Muscle of leg (tissue), 11 donors: ENCODE results near the gene ZFP2. TPM values are rescaled to one million over a fixed set of nuclear protein-coding genes. Genes with fewer than 3 reads are reported as not detected.
"Not testable (repeated sequence)": the region's sequence is repeated elsewhere in the genome, so short reads cannot be mapped to it uniquely, and the experiment has no call there.

ENCODE experiments used
- DNase-seq: peaks from one replicate; pipeline ENCODE4 v3.0.0; 2013
- H3K27ac ChIP-seq: one replicate; pipeline ENCODE4 v1.5.1; 2013; ENCODE audit warnings: mild to moderate bottlenecking, low read length, control low read depth
- H3K27me3 ChIP-seq: one replicate; pipeline ENCODE4 v1.6.1; 2013; ENCODE audit warnings: low read length; ENCODE audit not compliant: control insufficient read depth, insufficient read depth
- H3K36me3 ChIP-seq: one replicate; pipeline ENCODE4 v1.6.1; 2013; ENCODE audit warnings: low read length; ENCODE audit not compliant: control insufficient read depth, insufficient read depth
- H3K4me1 ChIP-seq: one replicate; pipeline ENCODE4 v1.6.1; 2013; ENCODE audit warnings: low read length; ENCODE audit not compliant: control insufficient read depth, insufficient read depth
- H3K4me3 ChIP-seq: one replicate; pipeline ENCODE4 v1.5.1; 2013; ENCODE audit warnings: low read length, control low read depth
- H3K9me3 ChIP-seq: replicated peaks from 2 replicates; pipeline ENCODE4 v1.6.1; 2013; ENCODE audit warnings: low read depth, low read length; ENCODE audit not compliant: control insufficient read depth
- WGBS: methylation state at CpG from one replicate; pipeline ENCODE4 v1.1.5; 2013; ENCODE audit warnings: missing lambda C conversion rate; ENCODE audit not compliant: insufficient coverage; 5-methylcytosine and 5-hydroxymethylcytosine counted together
- polyA plus RNA-seq, 8 donors: library from polyadenylated mRNA; unstranded; fragments of 120-200 nt; gene quantifications; one replicate each; pipeline versions ENCODE4 v1.2.1 to v1.2.3, GENCODE V29; 2013; ENCODE audit warnings: inconsistent platforms in 1 of 8, low replicate concordance in 1 of 8; ENCODE audit not compliant: insufficient read length in 8 of 8, insufficient read depth in 1 of 8
- total RNA-seq: library from RNA; stranded (reverse); fragments of 120-200 nt; gene quantifications from one replicate; pipeline ENCODE4 v1.2.4, GENCODE V29; 2013

The ZFP2 gene
- total and polyA plus RNA-seq, 9 donors, result 1.6 to 2.9 (median 2.3) TPM

DNA sequence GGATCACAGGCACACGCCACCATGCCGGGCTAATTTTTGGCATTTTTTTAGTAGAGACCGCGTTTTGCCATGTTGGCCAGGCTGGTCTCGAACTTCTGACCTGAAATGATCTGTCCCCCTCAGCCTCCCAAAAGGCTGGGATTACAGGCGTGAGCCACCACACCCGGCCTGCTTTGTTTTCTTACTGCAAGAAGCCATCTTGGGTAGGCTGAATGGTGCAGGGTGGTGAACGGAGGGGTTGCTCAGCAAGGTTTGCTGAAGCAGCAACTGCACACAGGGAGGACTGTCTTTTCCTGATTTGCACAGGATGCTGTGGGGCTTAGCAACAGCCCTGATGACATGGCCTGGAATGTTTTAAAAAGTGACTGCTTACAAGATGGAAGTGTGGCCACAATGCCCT lies 25.3 kb upstream of the ZFP2 start:
- Histone ChIP-seq H3K4me3 (no peak overlapping the region), H3K36me3 (peaks cover 62% of the 10 kb centered on the region), H3K27me3 (no peaks in the 10 kb centered on the region), H3K4me1 (no peaks in the 10 kb centered on the region), H3K27ac (no peak overlapping the region), H3K9me3 (peaks cover 18% of the 10 kb centered on the region)
- WGBS, result 98% methylated on average over 6 of the region's 8 CpGs
- DNase-seq, result no peak

DNA sequence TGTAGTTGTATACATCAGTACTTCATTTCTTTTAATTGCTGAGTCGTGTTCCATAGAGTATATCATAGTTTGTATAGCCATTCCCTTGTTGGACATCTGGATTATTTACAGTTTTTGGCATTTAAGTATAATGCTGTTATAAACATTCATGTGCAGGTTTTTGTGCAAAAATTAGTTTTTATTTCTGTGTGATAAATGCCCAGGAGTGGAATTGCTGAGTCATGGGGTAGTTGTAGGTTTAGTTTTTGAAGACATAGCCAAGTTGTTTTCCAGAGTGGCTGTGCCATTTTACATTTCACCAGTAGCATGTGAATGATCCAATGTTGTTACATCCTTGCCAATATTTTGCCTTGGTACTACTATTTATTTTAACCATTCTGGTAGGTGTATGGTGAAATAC lies 23.4 kb upstream of the ZFP2 start:
- peaks cover 30% of the 10 kb centered on the region for H3K9me3 ChIP-seq
- no peak for DNase-seq
- H3K36me3 ChIP-seq, result peaks cover 64% of the 10 kb centered on the region
- H3K4me1 ChIP-seq, result no peaks in the 10 kb centered on the region
- no peak overlapping the region for H3K4me3 ChIP-seq
- H3K27ac ChIP-seq, result no peak overlapping the region
- no peaks in the 10 kb centered on the region for H3K27me3 ChIP-seq
- WGBS, result no CpG with 5 or more reads among the region's 1 CpG

DNA sequence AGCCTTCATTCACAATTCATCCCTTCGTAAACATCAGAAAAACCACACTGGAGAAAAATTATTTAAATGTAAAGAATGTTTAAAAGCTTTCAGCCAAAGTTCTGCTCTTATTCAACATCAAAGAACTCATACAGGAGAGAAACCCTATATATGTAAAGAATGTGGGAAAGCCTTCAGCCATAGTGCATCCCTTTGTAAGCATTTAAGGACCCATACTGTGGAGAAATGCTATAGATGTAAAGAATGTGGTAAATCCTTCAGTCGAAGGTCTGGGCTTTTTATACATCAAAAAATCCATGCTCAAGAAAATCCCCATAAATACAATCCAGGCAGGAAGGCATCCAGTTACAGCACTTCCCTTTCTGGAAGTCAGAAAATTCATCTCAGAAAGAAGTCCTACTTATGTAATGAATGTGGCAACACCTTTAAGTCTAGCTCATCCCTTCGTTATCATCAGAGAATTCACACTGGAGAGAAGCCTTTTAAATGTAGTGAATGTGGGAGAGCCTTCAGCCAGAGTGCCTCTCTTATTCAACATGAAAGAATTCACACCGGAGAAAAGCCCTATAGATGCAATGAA lies 12.5 kb upstream of the ZFP2 start:
- not testable (repeated sequence) for H3K27ac ChIP-seq, DNase-seq, H3K27me3 ChIP-seq, H3K4me3 ChIP-seq, H3K4me1 ChIP-seq
- Histone ChIP-seq H3K36me3 (peaks cover 33% of the 10 kb centered on the region), H3K9me3 (peaks cover 63% of the 10 kb centered on the region)
- WGBS, result no CpG with 5 or more reads among the region's 4 CpGs

DNA sequence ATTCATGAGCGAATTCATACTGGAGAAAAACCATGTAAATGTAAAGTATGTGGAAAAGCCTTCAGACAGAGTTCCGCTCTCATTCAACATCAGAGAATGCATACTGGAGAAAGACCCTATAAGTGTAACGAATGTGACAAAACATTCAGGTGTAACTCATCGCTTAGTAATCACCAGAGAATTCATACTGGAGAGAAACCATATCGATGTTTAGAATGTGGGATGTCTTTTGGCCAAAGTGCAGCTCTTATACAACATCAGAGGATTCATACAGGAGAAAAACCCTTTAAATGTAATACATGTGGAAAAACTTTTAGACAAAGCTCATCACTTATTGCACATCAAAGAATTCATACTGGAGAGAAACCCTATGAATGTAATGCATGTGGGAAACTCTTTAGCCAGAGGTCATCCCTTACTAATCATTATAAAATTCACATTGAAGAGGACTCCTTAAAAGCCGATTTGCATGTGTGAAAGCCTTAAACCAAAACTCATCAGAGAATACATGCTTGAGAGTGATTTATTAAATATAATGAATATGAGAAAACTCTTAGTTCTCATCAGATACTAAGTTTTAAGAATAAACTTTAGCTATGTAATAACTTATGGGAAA lies 11.8 kb upstream of the ZFP2 start:
- peaks cover 30% of the 10 kb centered on the region for H3K36me3 ChIP-seq

DNA sequence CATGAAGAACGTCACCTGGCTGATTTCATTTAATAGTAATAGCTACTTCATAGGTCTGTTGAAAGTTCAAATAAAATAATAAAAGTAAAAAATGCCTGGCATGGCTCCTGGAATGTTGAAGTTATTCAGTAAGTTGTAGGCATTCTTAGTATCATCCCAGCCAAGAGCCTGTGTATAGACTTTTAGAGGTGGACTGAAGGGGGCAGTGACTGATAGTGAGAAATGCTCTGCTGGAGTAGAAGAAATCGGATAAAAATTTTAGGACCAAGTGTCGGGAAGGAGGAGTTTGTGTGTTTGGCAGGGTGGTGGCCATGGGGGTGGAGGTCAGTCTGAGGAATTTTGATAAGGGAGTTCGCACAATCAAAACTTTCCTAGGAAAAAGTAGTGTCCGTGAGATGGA lies 3.6 kb downstream of the ZFP2 start:
- H3K4me1 ChIP-seq, result no peaks in the 10 kb centered on the region
- no peak overlapping the region for H3K4me3 ChIP-seq
- no peak overlapping the region for H3K27ac ChIP-seq
- DNase-seq, result no peak
- H3K27me3 ChIP-seq, result no peaks in the 10 kb centered on the region
- H3K36me3 ChIP-seq, result no peaks in the 10 kb centered on the region
- WGBS, result 80% methylated on average over 3 of the region's 5 CpGs
- H3K9me3 ChIP-seq, result peaks cover 16% of the 10 kb centered on the region

More for the DNA sequence above, 11.8 kb upstream of the ZFP2 start:
- Histone ChIP-seq H3K4me1 (no peaks in the 10 kb centered on the region), H3K27me3 (no peaks in the 10 kb centered on the region), H3K4me3 (no peak overlapping the region), H3K9me3 (peaks cover 59% of the 10 kb centered on the region), H3K27ac (no peak overlapping the region)
- no peak for DNase-seq
- no CpG with 5 or more reads among the region's 6 CpGs for WGBS

DNA sequence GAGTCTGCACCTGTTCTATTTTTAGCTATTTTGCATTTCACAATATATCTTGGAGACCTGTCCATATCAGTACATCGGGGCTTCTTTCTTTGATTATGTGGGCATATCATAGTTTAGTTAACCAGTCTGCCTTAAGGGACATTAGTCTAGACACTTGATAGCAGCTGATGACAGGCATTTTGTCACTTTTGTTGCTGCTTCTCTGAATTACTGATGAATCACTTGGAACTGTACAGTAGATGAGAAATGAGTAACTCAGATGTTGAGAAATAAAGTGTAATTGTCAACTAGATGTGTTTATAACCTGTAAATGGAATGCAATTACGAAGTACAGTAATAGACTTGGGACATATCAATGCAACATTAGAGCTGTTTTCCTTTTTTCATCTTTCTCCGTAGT lies 7.1 kb downstream of the ZFP2 start:
- peaks cover 4% of the 10 kb centered on the region for H3K36me3 ChIP-seq
- H3K9me3 ChIP-seq, result peaks cover 30% of the 10 kb centered on the region
- no peak for DNase-seq
- no peak overlapping the region for H3K27ac ChIP-seq
- no peaks in the 10 kb centered on the region for H3K4me1 ChIP-seq
- H3K27me3 ChIP-seq, result no peaks in the 10 kb centered on the region
- WGBS, result no CpG with 5 or more reads among the region's 3 CpGs
- no peak overlapping the region for H3K4me3 ChIP-seq

DNA sequence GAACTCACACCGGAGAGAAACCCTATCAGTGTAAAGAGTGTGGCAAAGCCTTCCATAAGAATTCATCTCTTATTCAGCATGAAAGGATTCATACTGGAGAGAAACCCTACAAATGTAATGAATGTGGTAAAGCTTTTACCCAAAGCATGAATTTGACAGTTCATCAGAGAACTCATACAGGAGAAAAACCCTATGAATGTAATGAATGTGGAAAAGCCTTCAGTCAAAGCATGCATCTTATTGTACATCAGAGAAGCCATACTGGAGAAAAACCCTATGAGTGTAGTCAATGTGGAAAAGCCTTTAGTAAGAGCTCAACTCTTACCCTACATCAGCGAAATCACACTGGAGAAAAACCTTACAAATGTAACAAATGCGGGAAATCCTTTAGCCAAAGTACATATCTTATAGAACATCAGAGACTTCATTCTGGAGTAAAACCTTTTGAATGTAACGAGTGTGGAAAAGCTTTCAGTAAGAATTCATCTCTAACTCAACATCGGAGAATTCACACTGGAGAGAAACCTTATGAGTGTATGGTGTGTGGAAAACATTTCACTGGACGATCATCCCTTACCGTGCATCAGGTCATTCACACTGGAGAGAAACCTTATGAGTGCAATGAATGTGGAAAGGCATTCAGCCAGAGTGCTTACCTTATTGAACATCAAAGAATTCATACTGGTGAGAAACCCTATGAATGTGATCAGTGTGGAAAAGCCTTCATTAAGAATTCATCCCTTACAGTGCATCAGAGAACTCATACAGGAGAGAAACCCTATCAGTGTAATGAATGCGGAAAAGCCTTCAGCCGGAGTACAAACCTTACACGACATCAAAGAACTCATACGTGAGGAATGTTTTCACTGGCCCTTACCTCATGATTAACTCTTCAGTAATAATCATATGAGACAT lies 36.4 kb downstream of the ZFP2 start:
- no CpG with 5 or more reads among the region's 11 CpGs for WGBS
- H3K4me3 ChIP-seq, result no peak overlapping the region
- H3K27ac ChIP-seq, result no peak overlapping the region
- no peaks in the 10 kb centered on the region for H3K4me1 ChIP-seq
- DNase-seq, result no peak
- peaks cover 90% of the 10 kb centered on the region for H3K9me3 ChIP-seq
- no peaks in the 10 kb centered on the region for H3K27me3 ChIP-seq
- peaks cover 15% of the 10 kb centered on the region for H3K36me3 ChIP-seq

DNA sequence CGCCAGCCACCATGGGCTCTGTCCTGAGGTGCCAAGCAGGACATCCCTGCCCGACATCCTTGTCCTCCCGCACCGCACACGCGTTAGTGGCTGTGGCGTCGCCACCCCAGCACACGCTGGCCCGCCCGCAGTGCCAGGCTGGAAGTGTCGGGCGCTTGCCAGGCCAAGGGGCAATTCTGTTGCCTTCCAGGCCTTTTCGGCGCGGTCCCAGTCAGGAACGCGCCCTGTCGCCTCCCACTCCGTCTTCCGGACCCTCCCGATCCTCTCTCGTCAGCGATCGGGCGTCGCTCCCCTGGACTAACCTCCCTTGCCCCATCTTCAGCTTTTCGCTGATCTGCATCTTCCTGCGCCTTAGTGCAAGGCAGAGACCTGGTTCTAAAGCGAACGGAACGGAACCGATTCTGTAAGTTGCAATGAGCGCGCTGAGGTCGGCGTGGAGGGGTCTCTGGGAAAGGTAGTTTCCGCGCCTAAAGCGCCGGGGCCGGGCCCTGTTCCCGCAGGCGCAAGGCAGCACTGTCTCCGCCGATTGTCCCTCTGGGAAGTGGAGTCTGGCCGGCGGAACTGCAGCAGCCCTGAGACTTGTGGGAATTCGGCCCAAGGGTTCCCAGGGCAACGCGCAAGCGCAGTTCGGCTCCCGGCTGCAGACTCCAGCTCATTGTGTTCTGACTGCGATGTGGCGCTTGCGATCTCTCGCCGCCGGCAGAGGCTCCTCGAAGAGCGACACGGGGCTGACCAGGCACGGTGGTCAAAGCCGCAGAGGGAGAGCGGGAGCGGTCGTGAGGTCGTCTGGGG lies 45.1 kb downstream of the ZFP2 start, which contains the start of gene ZNF454:
Gene ZNF454 (plus strand): TSS at position 630 of the 792 bp plus-strand sequence. CDS start 1,594 bp downstream, outside the sequence.
- Histone ChIP-seq H3K27me3 (no peaks in the 10 kb centered on the region), H3K36me3 (peaks cover 34% of the 10 kb centered on the region), H3K27ac (peak within 1 kb of the TSS; percentile 79), H3K9me3 (peaks cover 44% of the 10 kb centered on the region), H3K4me3 (peak within 1 kb of the TSS; percentile 73), H3K4me1 (peaks cover 12% of the 10 kb centered on the region)
- DNase-seq, result peak; percentile 98
- 1% methylated on average over 62 of the region's 69 CpGs for WGBS

DNA sequence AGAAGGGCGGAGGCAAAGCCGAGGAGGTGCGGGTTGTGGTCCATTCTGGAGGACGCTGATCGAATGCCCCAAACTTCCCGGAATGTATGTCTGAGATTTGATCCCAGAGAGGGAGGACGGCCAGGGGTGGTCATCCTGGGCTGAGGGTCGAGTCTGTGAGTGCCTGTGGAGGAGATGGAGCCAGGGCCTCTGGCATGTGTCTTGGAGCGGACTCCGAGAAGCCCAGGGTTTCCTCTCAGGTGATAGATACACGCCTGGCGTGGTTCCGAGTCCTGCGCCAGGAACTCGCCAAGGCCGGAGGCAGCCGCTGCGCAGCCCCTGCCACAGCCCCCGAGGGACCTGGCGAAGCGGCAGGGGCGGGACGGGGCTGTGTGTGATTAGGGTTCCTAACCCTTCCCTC lies 45.6 kb downstream of the ZFP2 start:
- peak overlapping the region; percentile 79 for H3K27ac ChIP-seq

More for the DNA sequence above, 45.6 kb downstream of the ZFP2 start:
- H3K4me1 ChIP-seq, result peaks cover 12% of the 10 kb centered on the region
- peak; percentile 48 for DNase-seq
- peaks cover 40% of the 10 kb centered on the region for H3K36me3 ChIP-seq
- no peaks in the 10 kb centered on the region for H3K27me3 ChIP-seq
- H3K9me3 ChIP-seq, result peaks cover 38% of the 10 kb centered on the region
- H3K4me3 ChIP-seq, result peak overlapping the region; percentile 73
- WGBS, result 4% methylated on average over 21 of the region's 23 CpGs
